HG03469 (cell line): ENCODE results near the gene MAP4K2.

Experiments
- ATAC-seq: cut with Tn5 transposase; IDR thresholded peaks from one replicate; pipeline ENCODE4 v1.9.1; 2021; ENCODE audit warnings: mild to moderate bottlenecking, moderate library complexity, moderate number of reproducible peaks; ENCODE audit not compliant: unreplicated experiment

Gene MAP4K2

DNA sequence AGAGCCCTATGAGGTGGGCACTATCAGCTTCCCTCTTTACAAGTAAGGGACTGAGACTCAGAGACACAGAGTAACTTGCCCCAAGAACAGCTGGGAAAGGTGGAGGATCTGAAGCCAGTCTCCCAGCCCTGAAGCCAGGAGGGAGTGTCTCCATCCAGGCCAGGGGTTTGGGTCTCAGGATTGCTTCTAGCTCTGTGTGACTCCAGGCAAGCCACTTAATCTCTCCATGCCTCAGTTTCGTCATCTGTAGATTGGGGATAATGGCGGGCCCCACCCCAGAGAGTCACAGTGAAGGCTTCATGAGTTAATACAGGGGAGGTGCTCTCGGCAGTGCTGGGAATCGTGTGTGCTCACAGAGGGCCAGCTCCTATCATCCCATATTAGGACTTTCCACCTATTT is 10.5 kb downstream of the MAP4K2 start:
- no peak for ATAC-seq

DNA sequence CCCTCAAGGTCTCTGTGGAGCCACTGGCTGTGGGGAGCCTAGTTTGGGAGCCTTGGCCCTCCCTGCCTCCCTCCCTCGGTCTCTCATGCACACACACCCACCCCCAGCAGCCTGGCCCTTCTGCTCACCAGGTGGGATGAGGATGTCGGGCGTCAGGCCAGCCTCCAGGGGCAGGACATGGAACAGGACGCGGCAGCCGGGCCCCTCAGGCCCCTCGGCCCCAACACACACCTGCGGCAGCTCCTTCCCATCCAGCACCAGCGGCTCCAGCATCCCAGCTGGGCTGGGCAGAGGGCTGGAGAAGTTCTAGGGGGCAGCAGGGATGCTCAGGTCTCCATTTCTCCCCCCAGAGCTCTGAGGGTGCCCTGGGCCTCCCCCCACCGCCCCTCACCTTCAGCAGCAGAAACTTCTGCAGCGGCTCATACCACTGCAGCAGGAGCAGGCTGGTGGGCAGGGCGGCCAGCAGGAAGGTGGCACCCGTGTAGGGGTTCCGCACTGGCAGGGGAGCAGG is 11.2 kb downstream of the MAP4K2 start:
- ATAC-seq = no peak

DNA sequence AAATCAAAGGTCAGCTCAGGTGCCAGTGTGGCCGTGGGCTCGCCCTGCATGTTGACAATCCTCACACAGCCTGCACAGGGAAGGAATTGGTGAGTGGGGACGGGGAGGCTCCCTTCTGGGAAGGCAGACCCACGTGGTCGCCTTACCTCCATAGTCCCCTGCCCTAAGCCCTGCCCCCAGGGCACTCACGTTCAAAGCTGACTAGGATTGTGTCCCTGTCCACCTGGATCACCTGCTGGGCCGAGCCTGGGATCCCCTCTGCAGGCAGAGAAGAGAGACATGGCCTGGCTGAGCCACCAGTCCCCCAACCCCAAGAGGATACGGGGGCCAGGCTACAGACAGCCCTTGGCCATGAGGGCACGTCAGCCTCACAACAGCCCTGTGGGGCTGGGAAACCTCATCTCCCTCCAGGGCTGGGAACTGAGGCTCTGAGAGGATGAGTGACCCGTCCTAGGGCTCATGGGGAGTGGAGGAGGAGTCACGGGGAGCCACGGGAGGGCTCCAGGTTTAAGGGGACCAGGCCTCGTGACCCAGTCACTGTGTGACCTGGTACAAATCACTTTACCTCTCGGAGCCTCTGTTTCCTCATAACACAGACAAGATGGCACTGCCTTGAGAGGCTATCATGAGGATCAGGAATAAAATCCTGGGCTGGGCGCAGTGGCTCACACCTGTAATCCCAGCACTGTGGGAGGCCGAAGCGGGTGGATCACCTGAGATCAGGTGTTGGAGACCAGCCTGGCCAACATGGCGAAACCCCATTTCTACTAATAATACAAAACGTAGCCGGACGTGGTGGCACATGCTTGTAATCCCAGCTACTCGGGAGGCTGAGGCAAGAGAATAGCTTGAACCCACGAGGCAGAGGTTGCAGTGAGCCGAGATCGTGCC is 12.6 kb downstream of the MAP4K2 start:
- no peak for ATAC-seq

DNA sequence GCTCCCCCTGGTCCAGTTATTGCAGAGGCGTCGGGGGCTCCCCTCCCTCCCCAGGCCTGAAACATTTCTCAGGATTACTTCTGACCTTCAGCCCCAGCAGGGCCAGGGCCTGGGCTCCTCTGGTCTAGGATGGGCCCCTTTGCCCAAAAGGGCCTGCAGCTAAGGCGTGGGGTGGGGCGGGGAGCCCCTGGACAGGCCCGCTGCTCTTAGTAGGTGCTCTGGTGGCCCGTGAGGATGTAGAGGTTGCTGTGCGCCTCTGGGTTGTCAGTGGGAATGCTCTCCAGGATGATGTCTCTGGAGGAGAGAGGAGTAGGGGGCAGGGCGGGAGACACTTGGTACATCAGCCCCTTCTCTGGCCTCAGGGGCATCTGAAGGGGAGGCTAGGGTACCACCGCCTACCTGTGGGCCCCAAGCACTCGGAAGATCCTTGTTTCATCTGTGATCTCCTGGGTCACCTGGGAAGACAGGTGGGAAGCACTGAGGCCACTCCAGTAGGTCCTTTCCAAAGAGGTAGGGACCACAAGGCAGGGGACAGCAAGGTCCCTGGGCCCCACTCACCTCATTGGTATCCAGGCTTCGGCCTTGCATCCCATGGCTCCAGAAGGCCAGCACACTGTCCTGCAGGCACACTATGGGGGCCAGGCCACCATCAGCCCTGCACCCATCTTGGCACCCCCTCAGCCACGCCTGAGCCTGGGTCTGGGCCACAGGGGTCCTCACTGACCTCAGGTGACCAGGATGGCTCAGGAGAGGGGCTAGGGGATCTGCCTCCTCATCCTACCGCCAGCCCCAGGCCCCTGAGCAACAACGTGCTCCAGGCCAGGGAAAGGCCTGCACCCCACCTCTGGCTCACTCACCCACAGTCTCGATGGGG is 13.4 kb downstream of the MAP4K2 start:
- no peak for ATAC-seq

DNA sequence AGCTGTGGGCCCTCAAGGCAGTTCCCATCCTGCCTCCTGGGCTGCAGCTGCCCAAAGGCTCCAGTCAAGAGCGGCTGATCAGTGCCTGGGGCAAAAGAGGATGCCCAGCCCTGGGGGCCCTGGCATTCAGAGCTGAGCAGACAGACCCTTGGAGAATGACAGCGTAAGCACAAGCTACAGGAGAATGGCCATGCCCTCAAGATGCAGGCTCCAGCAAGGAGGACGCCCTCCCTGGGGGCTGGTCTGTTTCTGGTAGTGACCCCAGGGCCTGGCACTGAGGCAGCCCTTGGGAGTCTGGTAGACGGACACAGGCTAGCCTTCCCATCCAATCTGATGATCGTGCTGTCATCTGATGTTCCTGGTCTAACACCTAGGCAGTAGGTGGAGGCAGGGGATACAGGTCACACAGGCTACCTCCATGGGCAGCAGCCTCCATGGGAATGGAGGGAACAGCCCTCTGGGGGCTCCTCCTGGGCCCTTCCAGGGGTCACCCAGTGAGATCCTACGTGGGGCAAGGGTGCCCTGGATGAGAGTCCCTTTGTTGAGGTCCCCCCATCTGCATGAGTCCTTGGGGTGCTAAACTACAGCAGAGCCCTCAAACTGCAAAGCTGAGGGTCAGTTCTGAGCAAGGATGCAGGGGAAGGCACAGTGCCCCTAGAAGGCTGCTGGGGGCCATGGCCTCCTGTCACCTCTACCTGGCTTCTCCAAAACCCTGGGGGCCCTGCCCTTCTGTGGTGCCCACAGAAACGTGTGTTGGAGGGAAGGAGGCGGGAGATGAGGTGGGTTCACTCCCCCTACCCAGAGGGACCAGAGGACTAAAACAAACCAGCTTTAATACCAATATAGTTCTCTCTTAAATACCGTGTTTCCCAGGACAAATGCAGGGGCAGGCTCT is 14.4 kb downstream of the MAP4K2 start:
- ATAC-seq = no peak

DNA sequence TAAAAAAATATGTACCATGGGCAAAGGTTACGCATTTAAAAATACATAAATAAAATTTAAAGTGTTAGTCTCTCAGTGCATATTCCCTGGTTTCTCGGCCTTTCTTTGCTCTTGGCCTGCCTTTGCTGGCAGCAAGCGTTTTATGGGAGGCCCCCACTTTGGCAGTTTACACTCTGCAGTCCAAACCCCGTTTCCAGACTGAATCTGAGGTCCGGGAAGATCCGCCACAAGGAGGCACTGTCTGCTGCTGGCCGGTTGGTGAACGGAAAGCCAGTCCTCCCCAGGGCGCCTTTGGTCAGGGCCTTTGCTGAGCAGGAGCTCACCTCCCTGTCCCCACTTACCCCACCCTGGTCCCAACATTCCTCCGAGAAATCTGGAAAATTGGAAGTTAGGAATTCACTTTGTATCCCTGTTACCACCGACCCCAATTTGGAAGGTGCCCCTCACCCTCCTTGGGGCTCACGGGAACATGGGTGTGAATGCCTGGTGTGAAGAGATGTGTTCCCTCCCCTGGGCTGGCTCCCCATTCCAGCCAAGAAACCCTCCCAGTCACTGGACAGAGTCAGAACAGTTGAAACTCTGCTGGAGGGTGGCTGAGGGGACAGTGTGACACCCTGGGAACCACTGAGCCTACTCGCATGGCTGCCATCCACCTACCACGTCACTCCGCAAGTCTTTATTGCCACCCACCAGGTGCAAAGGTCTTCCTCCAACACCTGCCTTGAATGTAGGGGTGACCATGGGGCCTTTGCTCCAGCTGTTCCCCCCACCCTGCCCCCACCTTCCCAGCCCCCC is 15.3 kb downstream of the MAP4K2 start:
- ATAC-seq = no peak

DNA sequence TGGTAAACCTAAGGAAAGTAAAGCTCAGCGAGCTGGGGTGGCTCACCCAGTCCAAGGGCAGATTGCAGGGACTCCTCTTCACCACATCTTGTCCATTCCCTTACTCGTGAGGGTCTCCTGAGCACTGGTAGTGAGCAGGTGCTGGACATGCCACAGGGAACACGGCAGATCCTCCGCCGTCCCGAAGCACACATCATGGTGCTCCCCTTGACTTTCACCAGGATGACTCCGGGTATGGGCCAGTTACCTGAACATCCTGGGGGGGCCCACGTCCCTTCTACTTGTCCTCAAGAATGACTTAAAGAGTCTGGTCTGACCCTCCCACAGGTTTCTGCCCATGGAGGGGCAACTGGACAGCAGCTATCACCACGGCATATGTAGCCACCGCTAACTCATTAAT is 16.7 kb downstream of the MAP4K2 start:
- ATAC-seq = no peak

DNA sequence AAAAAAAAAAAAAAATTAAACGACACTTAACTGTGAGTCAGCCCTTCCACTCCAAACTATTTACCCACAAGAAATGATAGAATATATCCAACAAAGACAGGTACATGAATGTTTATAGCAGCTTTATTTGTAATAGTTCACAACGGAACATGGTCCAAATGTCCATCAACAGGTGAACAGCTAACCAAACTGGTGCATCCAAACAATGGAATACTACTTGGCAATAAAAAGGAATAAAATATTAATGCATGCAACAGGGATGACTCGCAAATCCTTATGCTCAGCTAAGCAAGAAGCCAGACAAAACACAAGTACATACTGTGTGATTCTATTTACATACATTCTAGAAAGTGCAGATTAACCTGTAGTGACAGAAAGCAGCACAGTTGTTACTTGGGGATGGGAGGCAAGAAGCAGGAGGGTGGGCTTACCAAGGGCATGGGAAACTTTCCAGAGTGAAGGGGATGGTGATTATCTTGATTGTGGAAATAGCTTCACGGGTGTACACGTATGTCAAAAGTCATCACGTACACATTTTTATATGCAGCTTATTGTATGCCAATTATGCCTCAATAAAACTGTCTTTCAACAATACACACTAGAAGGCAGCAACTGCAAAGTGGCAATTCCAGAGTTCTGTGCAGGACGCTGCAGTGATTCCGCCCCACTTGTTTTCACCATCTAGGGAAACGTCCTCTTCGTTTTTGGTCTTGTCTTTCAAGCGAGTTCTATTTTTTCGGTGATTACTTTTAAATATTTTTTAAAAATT is 18.0 kb downstream of the MAP4K2 start:
- ATAC-seq = no peak

DNA sequence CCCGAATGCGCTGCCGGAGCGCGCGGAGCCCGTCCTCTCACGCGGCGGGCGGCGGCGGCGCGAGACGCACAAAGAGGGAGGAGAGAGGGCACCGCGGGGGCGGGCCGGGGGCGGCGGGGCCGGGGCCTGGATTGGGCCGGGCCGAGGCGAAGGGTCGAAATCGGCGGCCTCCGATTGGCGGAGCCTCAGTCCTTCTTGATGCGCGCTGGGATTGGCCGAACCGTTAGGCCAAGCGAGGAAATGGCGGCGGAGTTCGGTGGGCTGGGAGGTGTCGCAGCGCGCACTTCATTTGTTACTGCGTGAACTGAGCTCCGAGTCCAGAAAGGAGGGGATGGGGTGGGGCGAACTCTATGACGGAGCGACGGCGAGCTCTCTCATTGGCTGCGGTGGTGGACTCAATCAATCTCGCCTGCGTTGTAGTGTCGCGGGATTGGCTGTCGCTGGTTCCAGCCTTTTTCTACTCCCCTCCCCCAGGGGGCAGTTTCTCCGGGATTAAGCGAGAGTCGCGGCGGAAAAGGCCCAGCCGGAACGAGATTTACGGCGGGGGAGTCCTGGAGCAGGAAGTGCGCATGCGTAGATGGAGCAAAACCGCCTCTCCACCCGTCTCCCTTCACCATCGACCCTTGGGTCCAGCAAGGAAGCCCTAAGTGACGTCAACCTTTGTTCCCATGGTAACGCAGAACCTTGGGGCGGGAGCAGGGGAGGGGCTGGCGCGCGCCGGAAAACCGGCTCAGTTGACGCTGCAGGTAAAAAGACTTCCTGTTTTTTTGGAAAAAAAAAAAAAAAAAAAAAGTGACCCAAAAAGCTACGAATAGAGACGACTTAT is 24.3 kb downstream of the MAP4K2 start, which contains the start of gene SF1:
Gene SF1, minus strand, starts transcription at position 70 of the 826 bp plus-strand sequence. CDS start 150 bp downstream, outside the sequence.
- peak; percentile 45 for ATAC-seq

DNA sequence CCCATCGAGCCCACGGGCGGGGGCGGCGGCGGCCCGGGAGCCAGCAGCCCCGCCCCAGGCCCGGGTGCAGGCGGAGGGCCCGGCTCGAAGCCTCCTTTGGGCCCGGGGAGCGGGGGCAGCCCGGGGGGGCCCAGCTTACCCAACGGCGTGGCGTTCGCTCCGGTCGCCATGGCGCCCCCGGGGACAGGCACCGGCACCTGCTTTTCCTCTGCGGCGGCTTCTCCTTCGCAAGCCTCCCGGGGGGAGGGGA is 24.9 kb downstream of the MAP4K2 start:
- ATAC-seq = no peak

DNA sequence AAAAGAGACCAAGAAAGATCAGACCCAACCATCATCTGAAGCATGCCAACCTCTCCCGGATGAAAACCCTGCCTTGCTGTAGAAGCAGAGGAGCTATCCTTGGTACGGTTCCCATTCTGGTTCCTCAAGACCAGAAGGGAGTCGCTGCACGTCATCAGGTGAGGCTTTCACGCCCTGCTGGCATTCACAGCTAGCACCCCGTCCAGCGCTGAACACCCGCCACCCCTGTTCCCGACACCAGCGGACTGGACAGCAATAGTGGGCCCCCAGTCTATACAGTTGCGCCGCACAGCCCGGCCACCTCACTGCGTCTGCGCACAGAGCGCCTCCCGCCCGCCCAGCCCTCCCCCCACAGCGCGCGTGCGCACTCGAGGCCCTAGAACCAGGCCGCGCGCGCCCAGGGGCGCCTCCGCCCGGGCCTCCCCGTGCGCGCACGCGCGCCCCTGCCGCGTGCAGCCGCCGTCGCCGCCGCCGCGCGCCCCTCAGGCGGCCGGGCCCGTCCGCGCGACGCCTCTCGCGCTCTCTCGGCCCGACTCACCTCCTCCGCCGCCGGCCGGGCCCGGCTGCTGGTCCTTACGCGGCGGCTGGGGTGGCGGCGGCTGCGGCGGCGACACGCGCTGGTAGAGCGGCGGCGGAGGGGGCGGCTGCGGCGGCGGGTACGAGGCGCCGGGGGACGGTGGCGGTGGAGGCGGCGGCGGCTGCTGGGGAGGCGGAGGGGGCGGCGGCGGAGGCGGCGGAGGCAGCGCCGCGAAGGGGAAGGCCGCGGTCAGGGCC is 25.4 kb downstream of the MAP4K2 start:
- no peak for ATAC-seq

DNA sequence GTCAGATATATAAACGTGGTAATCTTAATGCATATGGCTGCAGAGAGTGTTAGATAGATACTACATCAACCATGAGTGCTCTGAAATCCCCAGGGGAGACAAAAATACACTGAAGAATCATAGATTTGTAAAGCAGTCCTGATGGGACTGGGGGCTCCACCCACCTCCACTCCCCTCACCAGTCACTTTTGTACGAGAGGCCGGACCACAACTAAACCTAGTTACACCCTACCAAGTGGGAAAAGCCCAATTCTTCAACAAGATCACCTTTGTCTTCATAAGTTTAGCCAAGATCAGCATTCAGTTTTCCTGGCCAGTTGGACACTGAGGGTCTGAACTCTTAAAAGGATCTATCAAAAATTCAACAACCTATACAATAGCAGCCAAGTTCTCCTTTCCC is 26.1 kb downstream of the MAP4K2 start:
- ATAC-seq = no peak

DNA sequence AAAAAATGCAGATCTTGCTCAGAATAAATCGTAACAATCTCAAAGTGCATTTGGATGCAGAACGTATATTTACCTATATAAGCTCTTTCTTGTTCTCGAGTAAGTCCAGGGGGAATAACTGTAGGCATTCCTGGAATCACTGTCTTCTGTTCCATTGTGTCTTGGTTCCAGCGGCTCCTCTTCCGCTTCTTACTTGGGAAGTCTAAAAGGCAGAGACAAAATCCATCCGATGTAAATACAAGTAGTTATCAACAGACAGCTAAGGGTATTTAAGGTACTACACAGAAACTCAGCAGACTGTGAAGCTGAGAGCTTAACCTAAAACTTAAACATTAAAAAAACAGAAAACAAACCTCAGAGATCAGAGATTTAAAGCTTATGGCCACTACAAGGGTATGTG is 26.6 kb downstream of the MAP4K2 start:
- ATAC-seq = no peak

DNA sequence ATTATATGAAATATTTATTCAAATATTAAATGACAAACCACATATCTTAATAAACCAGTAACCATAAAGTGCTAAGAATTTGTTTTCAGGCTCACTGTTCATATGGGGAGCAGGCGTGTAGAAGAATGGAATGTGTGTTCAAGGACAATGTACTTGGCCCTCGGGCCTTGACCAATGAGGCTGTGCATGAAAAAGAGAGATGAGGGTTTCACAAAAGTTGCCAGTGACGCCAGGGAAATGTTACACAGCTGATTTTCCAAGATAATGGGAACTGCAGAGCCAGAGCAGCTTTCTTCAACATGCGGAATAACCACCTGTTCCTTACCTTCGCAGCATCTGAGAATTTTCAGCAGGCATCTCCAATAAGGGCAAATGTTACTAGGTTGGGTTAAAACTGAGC is 28.9 kb downstream of the MAP4K2 start:
- no peak for ATAC-seq

DNA sequence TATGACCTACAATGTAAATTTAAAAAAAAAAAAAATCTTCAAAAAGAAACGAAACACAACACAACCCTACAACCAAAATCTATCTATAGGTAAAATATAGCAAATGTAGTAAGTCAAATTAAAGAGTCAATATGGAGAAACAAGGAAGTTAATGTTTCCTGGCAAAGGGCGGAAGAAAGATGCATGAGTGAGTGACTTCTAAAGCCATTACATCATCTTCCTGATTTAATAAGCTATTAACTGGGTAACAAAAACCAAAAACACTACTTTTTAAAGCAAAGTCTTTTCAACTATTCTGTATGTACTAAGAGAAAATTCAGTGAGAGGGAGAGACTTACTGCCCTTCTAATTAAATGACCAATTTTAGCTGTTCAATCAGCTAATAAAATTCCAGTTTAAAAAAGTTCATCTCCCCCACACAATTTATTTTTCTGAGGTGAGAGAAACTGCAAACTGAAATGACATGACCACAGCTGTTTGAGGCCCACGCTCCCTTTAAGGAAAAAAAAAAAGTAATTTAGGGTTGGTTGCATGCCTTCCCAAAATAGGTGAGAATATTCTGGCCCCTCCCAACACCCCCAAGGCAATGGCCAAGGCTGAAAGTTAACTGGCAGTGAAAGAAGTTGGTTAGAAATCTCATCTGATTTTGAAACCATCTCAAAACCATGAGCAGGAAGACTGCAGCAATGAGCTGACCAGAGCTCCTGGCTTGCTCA is 30.6 kb downstream of the MAP4K2 start:
- no peak for ATAC-seq

DNA sequence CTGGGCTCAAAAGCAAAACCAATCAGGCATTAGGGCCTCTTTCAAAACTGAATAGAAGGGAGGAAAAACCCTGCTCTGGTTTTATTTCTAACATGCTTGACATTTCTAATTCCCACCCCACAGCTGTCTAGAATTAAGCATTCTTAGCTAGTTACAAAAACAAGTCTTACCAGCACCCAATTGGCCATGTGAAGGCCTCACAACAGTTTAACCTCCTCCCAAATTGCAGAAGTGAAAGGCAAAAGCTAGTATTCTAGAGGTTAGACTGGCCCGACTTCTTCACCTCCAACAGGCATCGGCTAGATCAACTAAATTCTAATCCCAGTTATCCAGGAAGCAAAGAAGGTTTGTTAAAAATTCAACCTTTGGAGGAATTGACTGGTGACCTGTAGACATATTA is 31.2 kb downstream of the MAP4K2 start:
- ATAC-seq = no peak

DNA sequence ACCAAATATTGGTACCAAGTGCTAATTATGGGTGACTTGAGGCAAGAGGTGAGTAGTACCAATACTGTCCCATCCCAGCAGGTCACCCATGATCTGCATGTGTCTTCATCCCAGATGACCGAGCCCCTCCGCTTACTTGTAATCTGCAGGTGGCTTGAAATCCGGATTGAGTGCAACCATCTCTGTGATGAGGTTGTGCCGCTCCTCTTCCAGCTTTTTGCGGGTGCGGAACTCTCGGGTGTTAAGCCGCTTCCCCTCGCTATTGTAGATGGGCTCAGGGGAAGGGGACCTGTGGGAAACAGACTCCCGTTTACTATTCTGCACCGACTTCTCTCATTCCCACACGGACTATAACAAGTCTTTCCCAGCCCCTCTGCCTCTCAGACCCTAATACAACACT is 32.9 kb downstream of the MAP4K2 start:
- no peak for ATAC-seq
